B cell (primary cell): ENCODE measurements around the gene ABTB2. TPM values are rescaled to one million over a fixed set of nuclear protein-coding genes. Genes with fewer than 3 reads are reported as not detected.

ENCODE experiments used
- ATAC-seq: fragments of 200-7000 bp; cut with Tn5 transposase; one replicate; pipeline ENCODE4 v1.10.0; 2021; ENCODE audit warnings: low read depth, mild to moderate bottlenecking, moderate number of reproducible peaks, moderate library complexity
- CTCF ChIA-PET: fragments of 350-600 bp; sonication (Branson Sonifier 250); formaldehyde crosslinking; loops from one replicate; lab custom pipeline; 2021; ENCODE audit warnings: antibody characterized with exemption, inconsistent platforms; lab: Charles Lee
- POLR2A ChIA-PET: fragments of 350-600 bp; sonication (Branson Sonifier 250); formaldehyde crosslinking; loops from one replicate; lab custom pipeline; 2021; ENCODE audit warnings: antibody characterized with exemption; lab: Charles Lee
- DNase-seq: peaks from one replicate; pipeline ENCODE4 v3.0.0; 2013
- H2AFZ ChIP-seq: 2 replicates; pipeline ENCODE4 v1.6.1; 2012; ENCODE audit warnings: mild to moderate bottlenecking, low read depth, low read length; ENCODE audit not compliant: insufficient read depth, poor library complexity, severe bottlenecking
- H3K27ac ChIP-seq, 2 donors: 1 replicate in 1 of 2; 2 replicates in 1 of 2; pipeline ENCODE4 v1.5.1; 2012 to 2013; ENCODE audit warnings: low read length in 2 of 2, mild to moderate bottlenecking in 2 of 2, moderate library complexity in 1 of 2
- H3K27me3 ChIP-seq, 4 experiments: fragments of 200-600 bp in 1 of 4; sonication (generic) in 1 of 4; replicated peaks in 1 of 4; 1 replicate in 2 of 4; 2 replicates in 2 of 4; pipeline versions ENCODE4 v1.6.1 to v1.7.0; 2013 to 2016; ENCODE audit warnings: low read length in 3 of 4, mild to moderate bottlenecking in 2 of 4, mixed read lengths in 1 of 4, moderate library complexity in 1 of 4; ENCODE audit not compliant: insufficient read depth in 4 of 4, control insufficient read depth in 3 of 4; ENCODE audit errors: control extremely low read depth in 1 of 4
- H3K36me3 ChIP-seq, 2 experiments: replicated peaks in 1 of 2; 1 replicate in 1 of 2; 2 replicates in 1 of 2; pipeline versions ENCODE4 v1.6.1 to v1.7.1; 2013; ENCODE audit warnings: low read length in 1 of 2; ENCODE audit not compliant: insufficient read depth in 2 of 2, control insufficient read depth in 1 of 2; ENCODE audit errors: control extremely low read depth in 1 of 2, extremely low read depth in 1 of 2
- H3K4me1 ChIP-seq, 2 donors: fragments of 200-600 bp in 1 of 2; sonication (generic) in 1 of 2; 1 replicate in 1 of 2; 2 replicates in 1 of 2; pipeline versions ENCODE4 v1.5.1 to v1.6.1; 2013 to 2017; ENCODE audit warnings: low read length in 2 of 2; ENCODE audit not compliant: control insufficient read depth in 2 of 2, insufficient read depth in 2 of 2
- H3K4me2 ChIP-seq: replicated peaks from 2 replicates; pipeline ENCODE3; 2012; ENCODE audit warnings: mild to moderate bottlenecking, low read depth, low read length; ENCODE audit not compliant: poor library complexity, severe bottlenecking
- H3K4me3 ChIP-seq, 5 experiments: fragments of 200-600 bp in 1 of 5; sonication (generic) in 1 of 5; 1 replicate in 3 of 5; 2 replicates in 2 of 5; pipeline versions ENCODE4 v1.5.1 to v1.7.0; 2011 to 2016; ENCODE audit warnings: low read length in 4 of 5, mild to moderate bottlenecking in 4 of 5, low read depth in 2 of 5, control low read depth in 1 of 5, moderate library complexity in 1 of 5; ENCODE audit not compliant: insufficient read depth in 1 of 5; ENCODE audit errors: control extremely low read depth in 1 of 5, extremely low read depth in 1 of 5
- H3K79me2 ChIP-seq: fragments of 200-600 bp; sonication (generic); one replicate; pipeline ENCODE4 v1.6.0; 2016; ENCODE audit warnings: low read length; ENCODE audit not compliant: control insufficient read depth, insufficient read depth
- H3K9ac ChIP-seq: fragments of 200-600 bp; sonication (generic); 2 replicates; pipeline ENCODE4 v1.6.1; 2017; ENCODE audit warnings: mild to moderate bottlenecking, low read length, moderate library complexity
- H3K9me3 ChIP-seq, 3 donors: one replicate each; pipeline versions ENCODE4 v1.6.1 to v1.7.1; 2013; ENCODE audit warnings: low read length in 2 of 3; ENCODE audit not compliant: control insufficient read depth in 2 of 3, insufficient read depth in 1 of 3; ENCODE audit errors: control extremely low read depth in 1 of 3
- H4K20me1 ChIP-seq: 2 replicates; pipeline ENCODE4 v1.6.0; 2012; ENCODE audit warnings: mild to moderate bottlenecking, low read length; ENCODE audit not compliant: insufficient read depth, control insufficient read depth, poor library complexity, severe bottlenecking
- H3K27ac Mint-ChIP-seq: one replicate; pipeline ENCODE4 v1.8.0; 2021; ENCODE audit warnings: mixed read lengths
- H3K27me3 Mint-ChIP-seq: one replicate; pipeline ENCODE4 v1.8.0; 2021; ENCODE audit warnings: mixed read lengths
- H3K4me1 Mint-ChIP-seq: one replicate; pipeline ENCODE4 v1.8.0; 2021; ENCODE audit warnings: mixed read lengths
- H3K4me3 Mint-ChIP-seq: one replicate; pipeline ENCODE4 v1.8.0; 2021; ENCODE audit warnings: mixed read lengths
- H3K9me3 Mint-ChIP-seq: one replicate; pipeline ENCODE4 v1.8.0; 2022; ENCODE audit warnings: mixed read lengths; ENCODE audit not compliant: insufficient read depth
- EZH2 ChIP-seq: IDR thresholded peaks from 2 replicates; pipeline ENCODE4 v1.6.1; 2012; ENCODE audit warnings: borderline replicate concordance, low read depth, mild to moderate bottlenecking, moderate library complexity, low read length; ENCODE audit not compliant: insufficient read depth, poor library complexity, severe bottlenecking
- WGBS: methylation state at CpG from one replicate; pipeline ENCODE4 v1.1.5; 2013; ENCODE audit warnings: missing lambda C conversion rate; ENCODE audit not compliant: insufficient coverage; 5-methylcytosine and 5-hydroxymethylcytosine counted together
- intact Hi-C: fragments of 100-400 bp; cut with micrococcal nuclease; formaldehyde crosslinking; loops from one replicate; pipeline ENCODE4 v1.10.0; 2022
- polyA plus RNA-seq: library from polyadenylated mRNA; depleted of rRNA; stranded (reverse); fragments of >200 nt; gene quantifications from 2 replicates; pipeline ENCODE4 v1.2.3, GENCODE V29; 2012
- total RNA-seq, 2 donors: library from RNA; stranded (reverse); fragments of 120-200 nt in 1 of 2; gene quantifications; 1 replicate in 1 of 2; 2 replicates in 1 of 2; pipeline versions ENCODE4 v1.2.3 to v1.2.4, GENCODE V29; 2013 to 2022
- TF ChIP-seq, protein P1 (sequence below): fragments of 200-600 bp; IDR thresholded peaks from one replicate; pipeline ENCODE4 v1.8.0; 2022; ENCODE audit warnings: antibody characterized with exemption, mild to moderate bottlenecking

The ABTB2 gene
- total and polyA plus RNA-seq, 2 donors (not counting 1 experiment from before 2014, with no cell fraction given) = 0.30 to 5.9 TPM

DNA sequence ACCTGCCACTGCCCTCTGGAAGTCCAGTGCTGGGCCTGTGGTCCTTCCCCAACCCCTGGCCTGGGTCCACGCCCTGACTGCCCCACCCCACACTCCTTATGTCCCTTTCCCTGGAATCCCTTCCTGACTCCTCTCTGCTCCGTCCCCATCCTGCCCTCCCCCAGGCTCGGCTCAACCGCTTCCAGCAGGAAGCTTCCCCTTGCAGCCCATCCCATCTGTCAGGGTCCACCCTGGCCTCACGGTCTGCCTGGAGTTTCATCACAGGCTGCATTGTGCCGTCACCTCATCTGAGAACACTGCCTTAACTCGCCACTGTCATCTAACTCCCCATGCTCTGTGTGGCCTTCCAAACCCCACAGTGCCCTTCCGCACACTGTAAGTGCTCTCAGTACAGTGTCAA, 188.1 kb downstream of the ABTB2 start:
- 87% methylated on average over 8 of the region's 8 CpGs for WGBS
- Histone ChIP-seq H3K36me3 (no peaks in the 10 kb centered on the region), H3K4me2 (no peak overlapping the region), H3K27me3 (peaks cover 0 to 12% (median 0%) of the 10 kb centered on the region in 4 experiments), H3K9ac (no peak overlapping the region), H3K27ac (no peak overlapping the region), H3K4me1 (peaks cover 0 to 10% of the 10 kb centered on the region in 2 donors), H3K4me3 (no peak overlapping the region), H3K79me2 (no peaks in the 10 kb centered on the region), H2AFZ (no peak overlapping the region), H3K9me3 (no peaks in the 10 kb centered on the region), H4K20me1 (no peaks in the 10 kb centered on the region)
- no peak overlapping the region for H3K27ac Mint-ChIP-seq
- peaks cover 3% of the 10 kb centered on the region for H3K4me1 Mint-ChIP-seq
- TF ChIP-seq, protein P1, sequence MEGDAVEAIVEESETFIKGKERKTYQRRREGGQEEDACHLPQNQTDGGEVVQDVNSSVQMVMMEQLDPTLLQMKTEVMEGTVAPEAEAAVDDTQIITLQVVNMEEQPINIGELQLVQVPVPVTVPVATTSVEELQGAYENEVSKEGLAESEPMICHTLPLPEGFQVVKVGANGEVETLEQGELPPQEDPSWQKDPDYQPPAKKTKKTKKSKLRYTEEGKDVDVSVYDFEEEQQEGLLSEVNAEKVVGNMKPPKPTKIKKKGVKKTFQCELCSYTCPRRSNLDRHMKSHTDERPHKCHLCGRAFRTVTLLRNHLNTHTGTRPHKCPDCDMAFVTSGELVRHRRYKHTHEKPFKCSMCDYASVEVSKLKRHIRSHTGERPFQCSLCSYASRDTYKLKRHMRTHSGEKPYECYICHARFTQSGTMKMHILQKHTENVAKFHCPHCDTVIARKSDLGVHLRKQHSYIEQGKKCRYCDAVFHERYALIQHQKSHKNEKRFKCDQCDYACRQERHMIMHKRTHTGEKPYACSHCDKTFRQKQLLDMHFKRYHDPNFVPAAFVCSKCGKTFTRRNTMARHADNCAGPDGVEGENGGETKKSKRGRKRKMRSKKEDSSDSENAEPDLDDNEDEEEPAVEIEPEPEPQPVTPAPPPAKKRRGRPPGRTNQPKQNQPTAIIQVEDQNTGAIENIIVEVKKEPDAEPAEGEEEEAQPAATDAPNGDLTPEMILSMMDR = no peak
- no peak for TF ChIP-seq EZH2
- H3K4me3 Mint-ChIP-seq = no peak overlapping the region
- ChIA-PET CTCF (interaction anchor here (7.0 kb wide), 1 partner anchor 187 kb away, joined by 129 read pairs; the partner anchor contains the start of gene ABTB2), POLR2A (no interaction called here)
- no peak for ATAC-seq
- intact Hi-C loops = no loop called here
- DNase-seq = no peak
- H3K27me3 Mint-ChIP-seq = no peaks in the 10 kb centered on the region
- no peaks in the 10 kb centered on the region for H3K9me3 Mint-ChIP-seq

DNA sequence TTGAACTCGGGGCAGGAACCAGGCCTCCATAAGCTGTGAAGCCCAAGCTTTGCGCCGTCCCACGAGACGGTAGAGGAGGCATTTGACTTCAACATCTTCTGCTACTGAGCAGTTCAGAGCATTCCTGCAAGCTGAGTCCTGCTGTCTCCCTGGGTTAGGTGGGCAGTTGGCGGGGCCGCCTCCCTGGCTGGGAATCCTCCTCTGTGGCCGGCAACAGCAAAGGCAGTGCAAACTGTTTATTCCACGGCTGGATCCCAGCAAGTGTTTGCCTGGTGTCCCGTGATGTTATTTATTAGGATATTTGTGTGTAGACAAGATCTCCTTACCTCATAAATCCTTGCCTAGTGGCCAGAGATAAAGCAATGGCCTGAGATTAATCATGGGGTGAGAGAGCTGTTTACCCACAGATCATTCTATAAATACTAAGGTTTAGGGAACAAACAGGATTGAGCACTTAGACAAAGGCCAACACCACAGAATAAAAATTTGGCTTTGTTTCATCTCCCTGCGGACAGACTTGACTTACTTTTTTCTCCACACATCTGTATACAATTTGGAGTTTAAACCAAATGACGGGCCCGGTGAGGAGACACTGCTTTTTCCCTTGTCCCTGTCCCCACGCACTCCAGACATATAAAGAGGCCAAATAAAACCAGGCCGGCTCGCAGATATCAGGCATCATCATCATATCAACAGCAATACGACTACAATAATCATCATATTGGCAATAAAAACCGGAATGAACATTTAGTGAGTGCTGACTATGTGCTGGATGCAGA, 189.0 kb downstream of the ABTB2 start:
- no peak overlapping the region for H3K4me2 ChIP-seq
- Mint-ChIP-seq H3K4me3 (no peak overlapping the region), H3K9me3 (no peaks in the 10 kb centered on the region), H3K27me3 (no peaks in the 10 kb centered on the region), H3K27ac (no peak overlapping the region), H3K4me1 (peaks cover 2% of the 10 kb centered on the region)
- DNase-seq (no peak), ATAC-seq (no peak)
- peaks cover 0 to 11% (median 0%) of the 10 kb centered on the region in 4 experiments for H3K27me3 ChIP-seq
- intact Hi-C loops = no loop called here
- H3K36me3 ChIP-seq = no peaks in the 10 kb centered on the region
- peaks cover 0 to 2% of the 10 kb centered on the region in 2 donors for H3K4me1 ChIP-seq
- no peak overlapping the region for H2AFZ ChIP-seq
- H3K4me3 ChIP-seq = no peak overlapping the region
- H3K27ac ChIP-seq = no peak overlapping the region
- H3K9me3 ChIP-seq = no peaks in the 10 kb centered on the region
- POLR2A ChIA-PET = no interaction called here
- WGBS = 90% methylated on average over 10 of the region's 18 CpGs
- H3K79me2 ChIP-seq = no peaks in the 10 kb centered on the region
- H3K9ac ChIP-seq = no peak overlapping the region
- no peaks in the 10 kb centered on the region for H4K20me1 ChIP-seq
- no peak for TF ChIP-seq EZH2
- TF ChIP-seq, protein P1 = no peak
- CTCF ChIA-PET = interaction anchor here (1.1 to 7.0 kb wide), 2 partner anchors 38 to 188 kb away, joined by 3 to 129 read pairs; partner anchors contain the start of gene ABTB2
